Endothelial cell of umbilical vein (primary cell): Measurements from ENCODE around the gene GDPD4. TPM values are rescaled to one million over a fixed set of nuclear protein-coding genes. Genes with fewer than 3 reads are reported as not detected.

Source experiments
- BruUV-seq: library from RNA; stranded (reverse); fragments of 400-500 nt; replicated peaks from 2 replicates; lab custom pipeline; 2021; lab: Mats Ljungman, UMichigan
- CTCF ChIA-PET: fragments of 300-600, 350-600 bp; sonication (Branson Sonifier 250); formaldehyde crosslinking; loops from one replicate; lab custom pipeline; 2021; ENCODE audit warnings: antibody characterized with exemption, inconsistent platforms; lab: Charles Lee
- POLR2A ChIA-PET: fragments of 300-600, 350-600 bp; sonication (Branson Sonifier 250); formaldehyde crosslinking; loops from one replicate; lab custom pipeline; 2021; ENCODE audit warnings: antibody characterized with exemption, inconsistent platforms; lab: Charles Lee
- DNase-seq: peaks from one replicate; pipeline ENCODE4 v3.0.0-alpha.2; 2011; ENCODE audit warnings: low read depth, low spot score
- FAIRE-seq: peaks from 2 replicates; lab custom pipeline; 2011; peaks lifted over from hg19 to GRCh38; lab: Jason Lieb, UNC
- H2AFZ ChIP-seq: 2 replicates; pipeline ENCODE4 v1.6.0; 2012; ENCODE audit warnings: low read depth, low read length, control low read depth, inconsistent platforms
- H3K27ac ChIP-seq: 2 replicates; pipeline ENCODE4 v1.5.1; 2011; ENCODE audit warnings: low read depth, mild to moderate bottlenecking, control low read depth, low read length, moderate library complexity; ENCODE audit not compliant: insufficient read depth
- H3K27me3 ChIP-seq, 2 experiments: 2 replicates each; pipeline versions ENCODE4 v1.6.0 to v1.6.1; 2011; ENCODE audit warnings: low read length in 2 of 2, mixed read lengths in 1 of 2; ENCODE audit not compliant: control insufficient read depth in 2 of 2, insufficient read depth in 2 of 2
- H3K36me3 ChIP-seq, 2 experiments: 2 replicates in 1 of 2; 3 replicates in 1 of 2; pipeline ENCODE4 v1.5.1; 2011; ENCODE audit warnings: low read length in 2 of 2, mild to moderate bottlenecking in 1 of 2, moderate library complexity in 1 of 2; ENCODE audit not compliant: control insufficient read depth in 2 of 2, insufficient read depth in 2 of 2; ENCODE audit errors: extremely low read depth in 1 of 2
- H3K4me1 ChIP-seq: 3 replicates; pipeline ENCODE4 v1.5.1; 2011; ENCODE audit warnings: mild to moderate bottlenecking, low read length; ENCODE audit not compliant: control insufficient read depth, insufficient read depth; ENCODE audit errors: extremely low read depth
- H3K4me2 ChIP-seq: 2 replicates; pipeline ENCODE4 v1.6.1; 2011; ENCODE audit warnings: low read length, control low read depth, mixed read lengths; ENCODE audit not compliant: insufficient read depth
- H3K4me3 ChIP-seq, 3 experiments: fragments of 200-600 bp in 1 of 3; sonication (generic), shearing (Covaris generic) in 1 of 3; replicated peaks in 1 of 3; 2 replicates each; pipeline ENCODE4 v1.5.1; 2011 to 2016; ENCODE audit warnings: control low read depth in 3 of 3, low read length in 3 of 3, mild to moderate bottlenecking in 2 of 3, inconsistent platforms in 1 of 3, low read depth in 1 of 3, moderate library complexity in 1 of 3; ENCODE audit not compliant: insufficient read depth in 1 of 3
- H3K79me2 ChIP-seq: 2 replicates; pipeline ENCODE4 v1.6.0; 2012; ENCODE audit warnings: low read length, inconsistent platforms; ENCODE audit not compliant: control insufficient read depth, insufficient read depth
- H3K9ac ChIP-seq: replicated peaks from 2 replicates; pipeline ENCODE3; 2011; ENCODE audit warnings: low read length, control low read depth; ENCODE audit not compliant: insufficient read depth; ENCODE audit errors: extremely low read depth
- H3K9me1 ChIP-seq: replicated peaks from 3 replicates; pipeline ENCODE4 v1.6.0; 2011; ENCODE audit warnings: mild to moderate bottlenecking, low read length; ENCODE audit not compliant: control insufficient read depth, insufficient read depth; ENCODE audit errors: extremely low read depth
- H3K9me3 ChIP-seq: replicated peaks from 2 replicates; pipeline ENCODE4 v1.5.1; 2012; ENCODE audit warnings: low read length, inconsistent platforms; ENCODE audit not compliant: control insufficient read depth, insufficient read depth
- H4K20me1 ChIP-seq: replicated peaks from 2 replicates; pipeline ENCODE3; 2011; ENCODE audit warnings: mild to moderate bottlenecking, low read length; ENCODE audit not compliant: control insufficient read depth, insufficient read depth; ENCODE audit errors: extremely low read depth
- CTCF ChIP-seq, 2 donors: IDR thresholded peaks; 1 replicate in 1 of 2; 2 replicates in 1 of 2; pipeline ENCODE4 v1.5.1; 2011; ENCODE audit warnings: low read length in 2 of 2, mild to moderate bottlenecking in 2 of 2, moderate library complexity in 2 of 2, control low read depth in 1 of 2, inconsistent platforms in 1 of 2, low read depth in 1 of 2; ENCODE audit not compliant: insufficient read depth in 1 of 2; ENCODE audit errors: extremely low read depth in 1 of 2
- EZH2 ChIP-seq: IDR thresholded peaks from 2 replicates; pipeline ENCODE4 v1.6.1; 2012; ENCODE audit warnings: borderline replicate concordance, low read depth, mild to moderate bottlenecking, moderate library complexity, low read length, inconsistent platforms; ENCODE audit not compliant: severe bottlenecking
- FOS ChIP-seq: IDR thresholded peaks from 2 replicates; pipeline ENCODE4 v1.6.1; 2011; ENCODE audit warnings: mild to moderate bottlenecking, low read length, moderate library complexity, borderline replicate concordance; ENCODE audit not compliant: insufficient read depth
- GATA2 ChIP-seq: IDR thresholded peaks from 2 replicates; pipeline ENCODE4 v1.7.0; 2011; ENCODE audit warnings: low read depth, mild to moderate bottlenecking, moderate library complexity, mixed read lengths, low read length; ENCODE audit not compliant: insufficient read length, insufficient read depth
- JUN ChIP-seq: IDR thresholded peaks from 2 replicates; pipeline ENCODE4 v1.6.1; 2011; ENCODE audit warnings: borderline replicate concordance, low read depth; ENCODE audit not compliant: insufficient read length, insufficient read depth
- MAX ChIP-seq: IDR thresholded peaks from 2 replicates; pipeline ENCODE4 v1.6.1; 2011; ENCODE audit not compliant: insufficient read depth, insufficient read length
- MYC ChIP-seq: IDR thresholded peaks from one replicate; pipeline ENCODE4 v1.6.1; 2011; ENCODE audit warnings: mild to moderate bottlenecking, low read depth, low read length
- POLR2A ChIP-seq: IDR thresholded peaks from 2 replicates; pipeline ENCODE4 v1.6.1; 2012; ENCODE audit warnings: low read depth, mild to moderate bottlenecking, control low read depth, low read length
- POLR2AphosphoS5 ChIP-seq: IDR thresholded peaks from 2 replicates; pipeline ENCODE4 v1.6.1; 2012; ENCODE audit warnings: low read depth, mild to moderate bottlenecking, control low read depth, low read length, moderate library complexity; ENCODE audit not compliant: insufficient read depth
- dilution Hi-C: fragments of 300-500 bp; cut with MboI; formaldehyde crosslinking; loops from one replicate; pipeline ENCODE4 v1.15.0; 2019; ENCODE audit warnings: low sequenced_read_pairs; ENCODE audit not compliant: extremely low pct_ligation_motif_present
- intact Hi-C: fragments of 100-400 bp; cut with micrococcal nuclease; formaldehyde crosslinking; loops from one replicate; pipeline ENCODE4 v1.10.0; 2022
- polyA plus RNA-seq, 4 experiments: library from polyadenylated mRNA; depleted of rRNA in 3 of 4; stranded (reverse) in 3 of 4; unstranded in 1 of 4; fragments of >200 nt; gene quantifications; 2 replicates each; pipeline versions ENCODE4 v1.2.1 to v1.2.3, GENCODE V29; 2011 to 2012; ENCODE audit warnings: missing spikeins in 1 of 4
- total RNA-seq: library from RNA; stranded (reverse); gene quantifications from 2 replicates; pipeline ENCODE4 v1.2.3, GENCODE V29; 2021

The GDPD4 gene
- total and polyA plus RNA-seq, 2 donors (not counting 3 experiments of a cell fraction or from before 2014, with no cell fraction given): not detected

- Histone ChIP-seq H2AFZ (no peak overlapping the region), H3K36me3 (no peaks in the 10 kb centered on the region), H3K9me1 (no peaks in the 10 kb centered on the region), H3K79me2 (no peaks in the 10 kb centered on the region), H3K4me2 (no peak overlapping the region), H3K9ac (no peak overlapping the region), H3K9me3 (no peaks in the 10 kb centered on the region), H3K4me3 (no peak overlapping the region), H3K27me3 (no peaks in the 10 kb centered on the region), H4K20me1 (no peaks in the 10 kb centered on the region), H3K27ac (no peak overlapping the region), H3K4me1 (no peaks in the 10 kb centered on the region)
- intact Hi-C loops: loop anchor here (10.0 kb wide), 1 partner anchor 285 kb away; the partner anchor contains the start of gene PAK1
- CTCF ChIA-PET: interaction anchor here (1.1 to 8.3 kb wide), 9 partner anchors 15 to 430 kb away, joined by 3 to 309 read pairs (median 5); partner anchors contain the start of gene MYO7A
- FAIRE-seq (no peak), DNase-seq (no peak)
- TF ChIP-seq MAX (no peak), FOS (no peak), EZH2 (no peak), GATA2 (no peak), JUN (no peak), POLR2AphosphoS5 (no peak), MYC (no peak), CTCF (IDR thresholded peaks at IDR 0.05; ENCODE audit: extremely low read depth in 1 of 2, insufficient read depth in 1 of 2, low read depth in 1 of 2, low read length in 2 of 2) (no peak), POLR2A (no peak)
- dilution Hi-C loops: no loop called here
- POLR2A ChIA-PET: no interaction called here
- no TSS peak for BruUV-seq
These were observed 111.8 kb downstream of the GDPD4 start for GRCh38 chr11:77189588-77190210.
